NCI-H460 (cell line): Measurements from ENCODE around the gene HPX. TPM values are rescaled to one million over a fixed set of nuclear protein-coding genes. Genes with fewer than 3 reads are reported as not detected.
"Not testable (repeated sequence)": the region's sequence is repeated elsewhere in the genome, so short reads cannot be mapped to it uniquely, and the experiment has no call there.

Experiments
- DNase-seq: peaks from one replicate; pipeline ENCODE4 v3.0.0-alpha.2; 2016; ENCODE audit warnings: low read depth; ENCODE audit errors: extremely low read depth
- total RNA-seq: library from RNA; depleted of rRNA; stranded (reverse); fragments of >200 nt; shearing (Covaris generic); gene quantifications from 2 replicates; pipeline ENCODE4 v1.2.3, GENCODE V29; 2014; rRNA removed

HPX gene
- total RNA-seq, 1 experiment from 2014 or later: not detected

GRCh38 chr11:6393989-6394670, 46.7 kb downstream of the HPX start:
- DNase-seq: no peak

- DNase-seq: not testable (repeated sequence)
Measured at GRCh38 chr11:6392251-6392650, 48.5 kb downstream of the HPX start.

- no peak for DNase-seq
Measured at GRCh38 chr11:6391537-6392134, 49.2 kb downstream of the HPX start.

GRCh38 chr11:6390718-6391469, 49.9 kb downstream of the HPX start:
- no peak for DNase-seq

GRCh38 chr11:6389905-6390717, 50.7 kb downstream of the HPX start, which contains the start of gene SMPD1:
SMPD1 (plus strand) TSS chr11:6390474; CDS start chr11:6390599, 125 bp downstream.
- DNase-seq: peak; percentile 65

- DNase-seq: no peak
Measured at GRCh38 chr11:6388748-6389147, 52.0 kb downstream of the HPX start.

GRCh38 chr11:6387811-6388599, 52.8 kb downstream of the HPX start:
- DNase-seq: no peak

GRCh38 chr11:6385046-6385777, 55.6 kb downstream of the HPX start:
- no peak for DNase-seq

Other genes starting within 250 kb of the HPX start
- not detected in 2 replicates for gene OR52W1, start 241.8 kb downstream of the HPX start, total RNA-seq
- not detected in 2 replicates for gene C11orf42, start 235.4 kb downstream of the HPX start, total RNA-seq
- 11.7 and 15.3 TPM in 2 replicates for gene FHIP1B, start 206.4 kb downstream of the HPX start, total RNA-seq
- gene CNGA4, start 201.9 kb downstream of the HPX start, total RNA-seq: not detected in 2 replicates
- gene CCKBR, start 181.1 kb downstream of the HPX start, total RNA-seq: not detected in 2 replicates
- 8.9 and 9.8 TPM in 2 replicates for gene CAVIN3, start 120.5 kb downstream of the HPX start, total RNA-seq
- 6.4 and 7.4 TPM in 2 replicates for gene SMPD1, start 50.5 kb downstream of the HPX start, total RNA-seq
- 6.9 and 8.5 TPM in 2 replicates for gene APBB1, start 21.9 kb downstream of the HPX start, total RNA-seq
- 3.3 and 5.0 TPM in 2 replicates for gene TRIM3, start 33.0 kb upstream of the HPX start, total RNA-seq
- gene ARFIP2, start 40.3 kb upstream of the HPX start, total RNA-seq: 47.8 and 49.2 TPM in 2 replicates
- gene TIMM10B, start 40.5 kb upstream of the HPX start, total RNA-seq: 21.0 and 21.9 TPM in 2 replicates
- 5.6 and 5.7 TPM in 2 replicates for gene DNHD1, start 56.3 kb upstream of the HPX start, total RNA-seq
- gene RRP8, start 162.6 kb upstream of the HPX start, total RNA-seq: 14.8 and 15.2 TPM in 2 replicates
- gene ILK, start 162.8 kb upstream of the HPX start, total RNA-seq: 53.4 and 53.5 TPM in 2 replicates
- gene TAF10, start 171.2 kb upstream of the HPX start, total RNA-seq: 65.6 and 74.5 TPM in 2 replicates
- gene TPP1, start 178.4 kb upstream of the HPX start, total RNA-seq: 2.9 and 5.2 TPM in 2 replicates
- gene DCHS1, start 214.8 kb upstream of the HPX start, total RNA-seq: 0.07 and 0.14 TPM in 2 replicates
- gene MRPL17, start 242.4 kb upstream of the HPX start, total RNA-seq: 34.3 and 35.8 TPM in 2 replicates